ENCODE results near the gene PLA2G2A. TPM values are rescaled to one million over a fixed set of nuclear protein-coding genes. Genes with fewer than 3 reads are reported as not detected.

Gene PLA2G2A
- total RNA-seq, 1 experiment from 2014 or later, result 1.2 TPM

DNA sequence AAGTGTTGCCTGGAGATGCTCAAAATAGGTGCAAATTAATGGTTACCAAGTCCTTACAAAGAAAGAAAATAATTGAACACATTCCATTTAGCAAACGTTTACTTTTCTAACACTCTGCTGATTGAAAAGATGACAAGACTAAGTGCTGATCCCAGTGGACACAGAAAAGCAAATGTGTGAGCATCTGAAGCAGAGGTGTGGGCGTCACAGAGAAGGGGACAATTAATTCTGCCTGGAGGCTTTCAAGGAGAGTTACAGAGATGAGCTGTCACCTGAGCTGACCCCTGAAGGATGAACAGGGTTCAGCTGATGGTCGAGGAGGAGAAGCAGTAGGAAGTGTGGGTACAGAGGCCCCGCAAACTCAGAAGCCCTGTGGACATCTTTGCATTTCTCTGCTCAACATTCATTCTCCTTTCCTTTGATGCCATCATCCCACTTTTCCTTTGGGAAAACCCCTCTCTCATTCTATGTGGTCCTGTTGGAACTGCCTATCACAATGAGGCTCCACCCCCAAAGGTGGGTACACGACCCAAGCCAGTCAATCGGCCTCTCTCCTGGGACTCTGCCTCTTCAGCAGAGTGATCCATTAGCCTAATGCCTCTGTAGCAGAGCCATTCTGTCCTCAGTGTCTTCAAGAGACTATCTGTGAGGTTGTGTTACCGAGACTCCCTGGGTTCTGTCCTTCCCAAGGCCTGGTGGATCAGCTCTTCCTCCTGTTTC is 38.8 kb downstream of the PLA2G2A start:
- CTCF ChIA-PET, result interaction anchor here (0.5 kb wide), 1 partner anchor 9 kb away, joined by 3 read pairs; no protein-coding TSS in a partner anchor

DNA sequence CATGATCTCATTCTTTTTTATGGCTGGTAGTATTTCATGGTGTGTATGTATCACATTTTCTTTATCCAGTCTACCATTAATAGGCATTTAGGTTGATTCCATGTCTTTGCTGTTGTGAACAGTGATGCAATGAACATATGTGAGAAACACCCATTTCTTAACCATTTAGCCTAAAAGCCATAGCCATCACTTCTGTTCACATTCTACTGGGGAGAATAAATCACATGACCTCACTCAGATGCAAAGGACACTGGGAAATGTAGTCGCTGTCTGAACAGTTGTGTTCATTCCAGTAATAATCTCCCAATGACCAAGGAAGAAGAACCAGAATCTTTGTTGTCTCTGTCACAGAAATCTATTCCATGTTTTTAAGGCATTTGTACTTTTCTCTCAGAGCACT is 40.9 kb downstream of the PLA2G2A start:
- ChIA-PET CTCF (no interaction called here), POLR2A (no interaction called here)
- Mint-ChIP-seq H3K4me3 (no peak overlapping the region), H3K4me1 (peaks cover 14% of the 10 kb centered on the region), H3K27ac (no peak overlapping the region), H3K9me3 (peaks cover 27% of the 10 kb centered on the region), H3K36me3 (peaks cover 4% of the 10 kb centered on the region; the same call in 1 of the 2 replicates), H3K27me3 (ENCODE audit: low read depth) (peaks cover 2% of the 10 kb centered on the region; the same call in 1 of the 2 replicates)
- DNase-seq (ENCODE audit: low spot score) (no peak), ATAC-seq (no peak)
- TF ChIP-seq NR1H2 (CRISPR knock-in tag; IDR thresholded peaks at IDR 0.05) (no peak), ZNF263 (CRISPR knock-in tag; IDR thresholded peaks at IDR 0.05; ENCODE audit: low read depth) (no peak), JAZF1 (CRISPR knock-in tag; IDR thresholded peaks at IDR 0.05) (no peak), ZBTB21 (CRISPR knock-in tag; IDR thresholded peaks at IDR 0.05; ENCODE audit: borderline replicate concordance) (no peak), ZNF317 (CRISPR knock-in tag; IDR thresholded peaks at IDR 0.05; ENCODE audit: borderline replicate concordance, low read depth) (no peak), ZNF219 (CRISPR knock-in tag; IDR thresholded peaks at IDR 0.05; ENCODE audit: borderline replicate concordance) (no peak)
- TF ChIP-seq, protein P1, sequence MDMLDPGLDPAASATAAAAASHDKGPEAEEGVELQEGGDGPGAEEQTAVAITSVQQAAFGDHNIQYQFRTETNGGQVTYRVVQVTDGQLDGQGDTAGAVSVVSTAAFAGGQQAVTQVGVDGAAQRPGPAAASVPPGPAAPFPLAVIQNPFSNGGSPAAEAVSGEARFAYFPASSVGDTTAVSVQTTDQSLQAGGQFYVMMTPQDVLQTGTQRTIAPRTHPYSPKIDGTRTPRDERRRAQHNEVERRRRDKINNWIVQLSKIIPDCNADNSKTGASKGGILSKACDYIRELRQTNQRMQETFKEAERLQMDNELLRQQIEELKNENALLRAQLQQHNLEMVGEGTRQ (CRISPR knock-in tag; IDR thresholded peaks at IDR 0.05), result peak; percentile 86
- TF ChIP-seq, protein P2, sequence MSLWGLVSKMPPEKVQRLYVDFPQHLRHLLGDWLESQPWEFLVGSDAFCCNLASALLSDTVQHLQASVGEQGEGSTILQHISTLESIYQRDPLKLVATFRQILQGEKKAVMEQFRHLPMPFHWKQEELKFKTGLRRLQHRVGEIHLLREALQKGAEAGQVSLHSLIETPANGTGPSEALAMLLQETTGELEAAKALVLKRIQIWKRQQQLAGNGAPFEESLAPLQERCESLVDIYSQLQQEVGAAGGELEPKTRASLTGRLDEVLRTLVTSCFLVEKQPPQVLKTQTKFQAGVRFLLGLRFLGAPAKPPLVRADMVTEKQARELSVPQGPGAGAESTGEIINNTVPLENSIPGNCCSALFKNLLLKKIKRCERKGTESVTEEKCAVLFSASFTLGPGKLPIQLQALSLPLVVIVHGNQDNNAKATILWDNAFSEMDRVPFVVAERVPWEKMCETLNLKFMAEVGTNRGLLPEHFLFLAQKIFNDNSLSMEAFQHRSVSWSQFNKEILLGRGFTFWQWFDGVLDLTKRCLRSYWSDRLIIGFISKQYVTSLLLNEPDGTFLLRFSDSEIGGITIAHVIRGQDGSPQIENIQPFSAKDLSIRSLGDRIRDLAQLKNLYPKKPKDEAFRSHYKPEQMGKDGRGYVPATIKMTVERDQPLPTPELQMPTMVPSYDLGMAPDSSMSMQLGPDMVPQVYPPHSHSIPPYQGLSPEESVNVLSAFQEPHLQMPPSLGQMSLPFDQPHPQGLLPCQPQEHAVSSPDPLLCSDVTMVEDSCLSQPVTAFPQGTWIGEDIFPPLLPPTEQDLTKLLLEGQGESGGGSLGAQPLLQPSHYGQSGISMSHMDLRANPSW (CRISPR knock-in tag; conservative IDR thresholded peaks at IDR 0.05; ENCODE audit: low read depth), result no peak
- TF ChIP-seq, protein P3, sequence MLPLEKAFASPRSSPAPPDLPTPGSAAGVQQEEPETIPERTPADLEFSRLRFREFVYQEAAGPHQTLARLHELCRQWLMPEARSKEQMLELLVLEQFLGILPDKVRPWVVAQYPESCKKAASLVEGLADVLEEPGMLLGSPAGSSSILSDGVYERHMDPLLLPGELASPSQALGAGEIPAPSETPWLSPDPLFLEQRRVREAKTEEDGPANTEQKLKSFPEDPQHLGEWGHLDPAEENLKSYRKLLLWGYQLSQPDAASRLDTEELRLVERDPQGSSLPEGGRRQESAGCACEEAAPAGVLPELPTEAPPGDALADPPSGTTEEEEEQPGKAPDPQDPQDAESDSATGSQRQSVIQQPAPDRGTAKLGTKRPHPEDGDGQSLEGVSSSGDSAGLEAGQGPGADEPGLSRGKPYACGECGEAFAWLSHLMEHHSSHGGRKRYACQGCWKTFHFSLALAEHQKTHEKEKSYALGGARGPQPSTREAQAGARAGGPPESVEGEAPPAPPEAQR (CRISPR knock-in tag; IDR thresholded peaks at IDR 0.05), result no peak
- TF ChIP-seq, protein P4, sequence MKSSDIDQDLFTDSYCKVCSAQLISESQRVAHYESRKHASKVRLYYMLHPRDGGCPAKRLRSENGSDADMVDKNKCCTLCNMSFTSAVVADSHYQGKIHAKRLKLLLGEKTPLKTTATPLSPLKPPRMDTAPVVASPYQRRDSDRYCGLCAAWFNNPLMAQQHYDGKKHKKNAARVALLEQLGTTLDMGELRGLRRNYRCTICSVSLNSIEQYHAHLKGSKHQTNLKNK (CRISPR knock-in tag; IDR thresholded peaks at IDR 0.05), result no peak
- TF ChIP-seq, protein P5, sequence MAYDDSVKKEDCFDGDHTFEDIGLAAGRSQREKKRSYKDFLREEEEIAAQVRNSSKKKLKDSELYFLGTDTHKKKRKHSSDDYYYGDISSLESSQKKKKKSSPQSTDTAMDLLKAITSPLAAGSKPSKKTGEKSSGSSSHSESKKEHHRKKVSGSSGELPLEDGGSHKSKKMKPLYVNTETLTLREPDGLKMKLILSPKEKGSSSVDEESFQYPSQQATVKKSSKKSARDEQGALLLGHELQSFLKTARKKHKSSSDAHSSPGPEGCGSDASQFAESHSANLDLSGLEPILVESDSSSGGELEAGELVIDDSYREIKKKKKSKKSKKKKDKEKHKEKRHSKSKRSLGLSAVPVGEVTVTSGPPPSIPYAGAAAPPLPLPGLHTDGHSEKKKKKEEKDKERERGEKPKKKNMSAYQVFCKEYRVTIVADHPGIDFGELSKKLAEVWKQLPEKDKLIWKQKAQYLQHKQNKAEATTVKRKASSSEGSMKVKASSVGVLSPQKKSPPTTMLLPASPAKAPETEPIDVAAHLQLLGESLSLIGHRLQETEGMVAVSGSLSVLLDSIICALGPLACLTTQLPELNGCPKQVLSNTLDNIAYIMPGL (CRISPR knock-in tag; IDR thresholded peaks at IDR 0.05), result no peak
- TF ChIP-seq, protein P6, sequence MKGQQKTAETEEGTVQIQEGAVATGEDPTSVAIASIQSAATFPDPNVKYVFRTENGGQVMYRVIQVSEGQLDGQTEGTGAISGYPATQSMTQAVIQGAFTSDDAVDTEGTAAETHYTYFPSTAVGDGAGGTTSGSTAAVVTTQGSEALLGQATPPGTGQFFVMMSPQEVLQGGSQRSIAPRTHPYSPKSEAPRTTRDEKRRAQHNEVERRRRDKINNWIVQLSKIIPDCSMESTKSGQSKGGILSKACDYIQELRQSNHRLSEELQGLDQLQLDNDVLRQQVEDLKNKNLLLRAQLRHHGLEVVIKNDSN (CRISPR knock-in tag; IDR thresholded peaks at IDR 0.05), result peak; percentile 81

More for the DNA sequence above, 38.8 kb downstream of the PLA2G2A start:
- H3K27ac Mint-ChIP-seq, result no peak overlapping the region
- peaks cover 31% of the 10 kb centered on the region for H3K9me3 Mint-ChIP-seq
- H3K27me3 Mint-ChIP-seq (ENCODE audit: low read depth), result peaks cover 2% of the 10 kb centered on the region; the same call in 1 of the 2 replicates
- no peak overlapping the region for H3K4me3 Mint-ChIP-seq
- no peak for ATAC-seq
- H3K36me3 Mint-ChIP-seq, result peaks cover 4% of the 10 kb centered on the region
- H3K4me1 Mint-ChIP-seq, result peaks cover 14% of the 10 kb centered on the region
- TF ChIP-seq ZNF671 (CRISPR knock-in tag; IDR thresholded peaks at IDR 0.05) (no peak), ELF4 (CRISPR knock-in tag; IDR thresholded peaks at IDR 0.05; ENCODE audit: low read depth) (no peak), JAZF1 (CRISPR knock-in tag; IDR thresholded peaks at IDR 0.05) (no peak), NR3C1 (CRISPR knock-in tag; conservative IDR thresholded peaks at IDR 0.05; ENCODE audit: low read depth) (no peak), RELA (CRISPR knock-in tag; IDR thresholded peaks at IDR 0.05; ENCODE audit: borderline replicate concordance) (no peak), TEAD4 (CRISPR knock-in tag; IDR thresholded peaks at IDR 0.05) (no peak), ATF1 (CRISPR knock-in tag; IDR thresholded peaks at IDR 0.05) (no peak), NFATC4 (CRISPR knock-in tag; IDR thresholded peaks at IDR 0.05) (no peak), IRF2 (CRISPR knock-in tag; IDR thresholded peaks at IDR 0.05; ENCODE audit: borderline replicate concordance, low read depth) (no peak)
- TF ChIP-seq, protein P2 (CRISPR knock-in tag; conservative IDR thresholded peaks at IDR 0.05; ENCODE audit: low read depth), result no peak
- TF ChIP-seq, protein P5 (CRISPR knock-in tag; IDR thresholded peaks at IDR 0.05), result no peak
- no peak for DNase-seq (ENCODE audit: low spot score)
- POLR2A ChIA-PET, result no interaction called here

All from WTC11 (cell line).